WTC11 (cell line): ENCODE measurements around the gene GFOD1. TPM values are rescaled to one million over a fixed set of nuclear protein-coding genes. Genes with fewer than 3 reads are reported as not detected.

Source experiments
- ATAC-seq: fragments of 200-7000 bp; cut with Tn5 transposase; 2 replicates; pipeline ENCODE4 v1.10.0; 2021; ENCODE audit warnings: mild to moderate bottlenecking, moderate library complexity
- CTCF ChIA-PET: fragments of 300-600 bp; sonication (Branson Sonifier 250); formaldehyde crosslinking; loops from one replicate; lab custom pipeline; 2021; ENCODE audit warnings: antibody characterized with exemption; lab: Charles Lee
- POLR2A ChIA-PET: fragments of 350-600 bp; sonication (Branson Sonifier 250); formaldehyde crosslinking; loops from one replicate; lab custom pipeline; 2021; ENCODE audit warnings: antibody characterized with exemption; lab: Charles Lee
- DNase-seq: peaks from one replicate; pipeline ENCODE4 v3.0.0; 2021; ENCODE audit warnings: low spot score
- H3K27ac Mint-ChIP-seq: 2 replicates; pipeline ENCODE4 v1.8.0; 2021; ENCODE audit warnings: mixed read lengths
- H3K27me3 Mint-ChIP-seq: 2 replicates; pipeline ENCODE4 v1.8.0; 2021; ENCODE audit warnings: low read depth, mild to moderate bottlenecking, moderate library complexity, mixed read lengths
- H3K36me3 Mint-ChIP-seq: 2 replicates; pipeline ENCODE4 v1.8.0; 2021; ENCODE audit warnings: mixed read lengths
- H3K4me1 Mint-ChIP-seq: 2 replicates; pipeline ENCODE4 v1.8.0; 2022; ENCODE audit warnings: mixed read lengths
- H3K4me3 Mint-ChIP-seq: 2 replicates; pipeline ENCODE4 v1.8.0; 2021; ENCODE audit warnings: mild to moderate bottlenecking, moderate library complexity, mixed read lengths
- H3K9me3 Mint-ChIP-seq: 2 replicates; pipeline ENCODE4 v1.8.0; 2021; ENCODE audit warnings: mixed read lengths
- ATF1 ChIP-seq: sonication (generic); formaldehyde crosslinking; IDR thresholded peaks from 2 replicates; pipeline ENCODE4 v1.8.1; 2023; ENCODE audit warnings: mild to moderate bottlenecking, moderate library complexity, missing genetic modification reagents
- FOXP1 ChIP-seq: sonication (generic); formaldehyde crosslinking; IDR thresholded peaks from 2 replicates; pipeline ENCODE4 v1.8.0; 2022; ENCODE audit warnings: missing genetic modification reagents, mild to moderate bottlenecking, moderate library complexity, borderline replicate concordance
- JAZF1 ChIP-seq: fragments of 250-450 bp; sonication (Bioruptor Pico); IDR thresholded peaks from 2 replicates; pipeline ENCODE4 v1.9.0; 2021; ENCODE audit warnings: moderate library complexity, mild to moderate bottlenecking, inconsistent platforms
- MYBL2 ChIP-seq: sonication (generic); formaldehyde crosslinking; IDR thresholded peaks from 2 replicates; pipeline ENCODE4 v1.8.1; 2023; ENCODE audit warnings: mild to moderate bottlenecking, moderate library complexity, missing genetic modification reagents
- NFATC4 ChIP-seq: fragments of 250-450 bp; sonication (Bioruptor Pico); IDR thresholded peaks from 2 replicates; pipeline ENCODE4 v1.9.0; 2021; ENCODE audit warnings: mild to moderate bottlenecking
- PRRX2 ChIP-seq: fragments of 250-450 bp; sonication (Bioruptor Pico); IDR thresholded peaks from 2 replicates; pipeline ENCODE4 v1.8.0; 2021; ENCODE audit warnings: mild to moderate bottlenecking
- SOX15 ChIP-seq: fragments of 250-450 bp; sonication (Bioruptor Pico); IDR thresholded peaks from 2 replicates; pipeline ENCODE4 v1.9.0; 2021; ENCODE audit warnings: mild to moderate bottlenecking
- TP53 ChIP-seq: sonication (generic); formaldehyde crosslinking; IDR thresholded peaks from 2 replicates; pipeline ENCODE4 v1.8.1; 2023; ENCODE audit warnings: mild to moderate bottlenecking, missing genetic modification reagents
- ZNF121 ChIP-seq: sonication (generic); formaldehyde crosslinking; IDR thresholded peaks from 2 replicates; pipeline ENCODE4 v1.8.0; 2023; ENCODE audit warnings: missing genetic modification reagents
- ZNF317 ChIP-seq: sonication (generic); formaldehyde crosslinking; IDR thresholded peaks from 2 replicates; pipeline ENCODE4 v1.8.1; 2023; ENCODE audit warnings: low read depth, mild to moderate bottlenecking, moderate library complexity, missing genetic modification reagents, borderline replicate concordance
- ZNF423 ChIP-seq: fragments of 250-450 bp; sonication (Bioruptor Pico); IDR thresholded peaks from 2 replicates; pipeline ENCODE4 v2.1.2; 2022; ENCODE audit warnings: mild to moderate bottlenecking, moderate library complexity
- ZNF671 ChIP-seq: fragments of 250-450 bp; sonication (Bioruptor Pico); IDR thresholded peaks from 2 replicates; pipeline ENCODE4 v1.8.0; 2021; ENCODE audit warnings: mild to moderate bottlenecking
- total RNA-seq: library from RNA; stranded (reverse); gene quantifications from 3 replicates; pipeline ENCODE4 v1.2.3, GENCODE V29; 2021
- TF ChIP-seq, protein P1 (sequence below): sonication (generic); formaldehyde crosslinking; IDR thresholded peaks from 2 replicates; pipeline ENCODE4 v1.8.0; 2022; ENCODE audit warnings: mild to moderate bottlenecking, missing genetic modification reagents
- TF ChIP-seq, protein P2 (sequence below): fragments of 200-600 bp; IDR thresholded peaks from 2 replicates; pipeline ENCODE4 v1.8.0; 2022; ENCODE audit warnings: antibody characterized with exemption
- TF ChIP-seq, protein P3 (sequence below): sonication (generic); formaldehyde crosslinking; IDR thresholded peaks from 2 replicates; pipeline ENCODE4 v1.8.1; 2023; ENCODE audit warnings: mild to moderate bottlenecking, missing genetic modification reagents, borderline replicate concordance
- TF ChIP-seq, protein P4 (sequence below): fragments of 250-450 bp; sonication (Bioruptor Pico); IDR thresholded peaks from 2 replicates; pipeline ENCODE4 v1.9.0; 2021; ENCODE audit warnings: mild to moderate bottlenecking, borderline replicate concordance
- TF ChIP-seq, protein P5 (sequence below): sonication (generic); formaldehyde crosslinking; IDR thresholded peaks from 2 replicates; pipeline ENCODE4 v1.8.1; 2023; ENCODE audit warnings: mild to moderate bottlenecking, missing genetic modification reagents

GFOD1 gene
- total RNA-seq, 1 experiment from 2014 or later = 8.5 TPM

DNA sequence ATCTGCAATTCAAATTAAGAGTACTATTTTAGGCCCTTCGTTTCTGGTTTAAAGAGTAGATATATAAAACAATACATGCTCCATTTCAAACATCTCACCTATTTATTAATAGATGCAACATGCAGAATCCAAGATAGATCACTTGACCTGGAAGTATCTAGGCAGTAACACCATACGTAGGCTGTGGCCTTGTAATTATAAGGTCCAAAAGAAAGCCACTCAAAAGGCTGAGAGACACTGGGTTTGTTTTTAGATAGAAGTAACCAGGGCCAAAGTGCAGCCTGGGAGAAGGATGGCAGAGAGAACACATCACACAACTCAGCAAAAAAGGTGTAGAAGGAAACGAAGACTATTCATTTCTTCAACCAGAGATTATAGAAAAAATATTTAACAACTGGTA is 8.4 kb upstream of the GFOD1 start:
- peaks cover 32% of the 10 kb centered on the region for H3K4me1 Mint-ChIP-seq
- ChIA-PET CTCF (interaction anchor here (1.0 to 1.7 kb wide), 2 partner anchors 67 to 79 kb away, joined by 3 to 6 read pairs; partner anchors contain the start of gene SIRT5), POLR2A (interaction anchor here (0.5 kb wide), 1 partner anchor 64 kb away, joined by 3 read pairs; no protein-coding TSS in a partner anchor)
- no peak for ATAC-seq
- H3K9me3 Mint-ChIP-seq = no peaks in the 10 kb centered on the region
- H3K27me3 Mint-ChIP-seq = peaks cover 6% of the 10 kb centered on the region; the same call in 1 of the 2 replicates
- H3K36me3 Mint-ChIP-seq = no peaks in the 10 kb centered on the region
- peak overlapping the region; percentile 21; the same call in 1 of the 2 replicates for H3K27ac Mint-ChIP-seq
- TF ChIP-seq, protein P1, sequence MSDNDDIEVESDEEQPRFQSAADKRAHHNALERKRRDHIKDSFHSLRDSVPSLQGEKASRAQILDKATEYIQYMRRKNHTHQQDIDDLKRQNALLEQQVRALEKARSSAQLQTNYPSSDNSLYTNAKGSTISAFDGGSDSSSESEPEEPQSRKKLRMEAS = no peak
- TF ChIP-seq, protein P2, sequence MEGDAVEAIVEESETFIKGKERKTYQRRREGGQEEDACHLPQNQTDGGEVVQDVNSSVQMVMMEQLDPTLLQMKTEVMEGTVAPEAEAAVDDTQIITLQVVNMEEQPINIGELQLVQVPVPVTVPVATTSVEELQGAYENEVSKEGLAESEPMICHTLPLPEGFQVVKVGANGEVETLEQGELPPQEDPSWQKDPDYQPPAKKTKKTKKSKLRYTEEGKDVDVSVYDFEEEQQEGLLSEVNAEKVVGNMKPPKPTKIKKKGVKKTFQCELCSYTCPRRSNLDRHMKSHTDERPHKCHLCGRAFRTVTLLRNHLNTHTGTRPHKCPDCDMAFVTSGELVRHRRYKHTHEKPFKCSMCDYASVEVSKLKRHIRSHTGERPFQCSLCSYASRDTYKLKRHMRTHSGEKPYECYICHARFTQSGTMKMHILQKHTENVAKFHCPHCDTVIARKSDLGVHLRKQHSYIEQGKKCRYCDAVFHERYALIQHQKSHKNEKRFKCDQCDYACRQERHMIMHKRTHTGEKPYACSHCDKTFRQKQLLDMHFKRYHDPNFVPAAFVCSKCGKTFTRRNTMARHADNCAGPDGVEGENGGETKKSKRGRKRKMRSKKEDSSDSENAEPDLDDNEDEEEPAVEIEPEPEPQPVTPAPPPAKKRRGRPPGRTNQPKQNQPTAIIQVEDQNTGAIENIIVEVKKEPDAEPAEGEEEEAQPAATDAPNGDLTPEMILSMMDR = no peak
- TF ChIP-seq TP53 (CRISPR knock-in tag) (no peak), PRRX2 (CRISPR knock-in tag) (no peak), SOX15 (CRISPR knock-in tag) (no peak), ZNF423 (no peak), JAZF1 (CRISPR knock-in tag) (no peak), ATF1 (no peak), NFATC4 (CRISPR knock-in tag) (no peak), ZNF121 (CRISPR knock-in tag) (no peak), ZNF671 (CRISPR knock-in tag) (no peak), MYBL2 (no peak)
- TF ChIP-seq, protein P3, sequence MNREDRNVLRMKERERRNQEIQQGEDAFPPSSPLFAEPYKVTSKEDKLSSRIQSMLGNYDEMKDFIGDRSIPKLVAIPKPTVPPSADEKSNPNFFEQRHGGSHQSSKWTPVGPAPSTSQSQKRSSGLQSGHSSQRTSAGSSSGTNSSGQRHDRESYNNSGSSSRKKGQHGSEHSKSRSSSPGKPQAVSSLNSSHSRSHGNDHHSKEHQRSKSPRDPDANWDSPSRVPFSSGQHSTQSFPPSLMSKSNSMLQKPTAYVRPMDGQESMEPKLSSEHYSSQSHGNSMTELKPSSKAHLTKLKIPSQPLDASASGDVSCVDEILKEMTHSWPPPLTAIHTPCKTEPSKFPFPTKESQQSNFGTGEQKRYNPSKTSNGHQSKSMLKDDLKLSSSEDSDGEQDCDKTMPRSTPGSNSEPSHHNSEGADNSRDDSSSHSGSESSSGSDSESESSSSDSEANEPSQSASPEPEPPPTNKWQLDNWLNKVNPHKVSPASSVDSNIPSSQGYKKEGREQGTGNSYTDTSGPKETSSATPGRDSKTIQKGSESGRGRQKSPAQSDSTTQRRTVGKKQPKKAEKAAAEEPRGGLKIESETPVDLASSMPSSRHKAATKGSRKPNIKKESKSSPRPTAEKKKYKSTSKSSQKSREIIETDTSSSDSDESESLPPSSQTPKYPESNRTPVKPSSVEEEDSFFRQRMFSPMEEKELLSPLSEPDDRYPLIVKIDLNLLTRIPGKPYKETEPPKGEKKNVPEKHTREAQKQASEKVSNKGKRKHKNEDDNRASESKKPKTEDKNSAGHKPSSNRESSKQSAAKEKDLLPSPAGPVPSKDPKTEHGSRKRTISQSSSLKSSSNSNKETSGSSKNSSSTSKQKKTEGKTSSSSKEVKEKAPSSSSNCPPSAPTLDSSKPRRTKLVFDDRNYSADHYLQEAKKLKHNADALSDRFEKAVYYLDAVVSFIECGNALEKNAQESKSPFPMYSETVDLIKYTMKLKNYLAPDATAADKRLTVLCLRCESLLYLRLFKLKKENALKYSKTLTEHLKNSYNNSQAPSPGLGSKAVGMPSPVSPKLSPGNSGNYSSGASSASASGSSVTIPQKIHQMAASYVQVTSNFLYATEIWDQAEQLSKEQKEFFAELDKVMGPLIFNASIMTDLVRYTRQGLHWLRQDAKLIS = no peak
- TF ChIP-seq, protein P4, sequence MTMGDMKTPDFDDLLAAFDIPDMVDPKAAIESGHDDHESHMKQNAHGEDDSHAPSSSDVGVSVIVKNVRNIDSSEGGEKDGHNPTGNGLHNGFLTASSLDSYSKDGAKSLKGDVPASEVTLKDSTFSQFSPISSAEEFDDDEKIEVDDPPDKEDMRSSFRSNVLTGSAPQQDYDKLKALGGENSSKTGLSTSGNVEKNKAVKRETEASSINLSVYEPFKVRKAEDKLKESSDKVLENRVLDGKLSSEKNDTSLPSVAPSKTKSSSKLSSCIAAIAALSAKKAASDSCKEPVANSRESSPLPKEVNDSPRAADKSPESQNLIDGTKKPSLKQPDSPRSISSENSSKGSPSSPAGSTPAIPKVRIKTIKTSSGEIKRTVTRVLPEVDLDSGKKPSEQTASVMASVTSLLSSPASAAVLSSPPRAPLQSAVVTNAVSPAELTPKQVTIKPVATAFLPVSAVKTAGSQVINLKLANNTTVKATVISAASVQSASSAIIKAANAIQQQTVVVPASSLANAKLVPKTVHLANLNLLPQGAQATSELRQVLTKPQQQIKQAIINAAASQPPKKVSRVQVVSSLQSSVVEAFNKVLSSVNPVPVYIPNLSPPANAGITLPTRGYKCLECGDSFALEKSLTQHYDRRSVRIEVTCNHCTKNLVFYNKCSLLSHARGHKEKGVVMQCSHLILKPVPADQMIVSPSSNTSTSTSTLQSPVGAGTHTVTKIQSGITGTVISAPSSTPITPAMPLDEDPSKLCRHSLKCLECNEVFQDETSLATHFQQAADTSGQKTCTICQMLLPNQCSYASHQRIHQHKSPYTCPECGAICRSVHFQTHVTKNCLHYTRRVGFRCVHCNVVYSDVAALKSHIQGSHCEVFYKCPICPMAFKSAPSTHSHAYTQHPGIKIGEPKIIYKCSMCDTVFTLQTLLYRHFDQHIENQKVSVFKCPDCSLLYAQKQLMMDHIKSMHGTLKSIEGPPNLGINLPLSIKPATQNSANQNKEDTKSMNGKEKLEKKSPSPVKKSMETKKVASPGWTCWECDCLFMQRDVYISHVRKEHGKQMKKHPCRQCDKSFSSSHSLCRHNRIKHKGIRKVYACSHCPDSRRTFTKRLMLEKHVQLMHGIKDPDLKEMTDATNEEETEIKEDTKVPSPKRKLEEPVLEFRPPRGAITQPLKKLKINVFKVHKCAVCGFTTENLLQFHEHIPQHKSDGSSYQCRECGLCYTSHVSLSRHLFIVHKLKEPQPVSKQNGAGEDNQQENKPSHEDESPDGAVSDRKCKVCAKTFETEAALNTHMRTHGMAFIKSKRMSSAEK (CRISPR knock-in tag) = no peak
- H3K4me3 Mint-ChIP-seq = no peak overlapping the region
- no peak for DNase-seq

DNA sequence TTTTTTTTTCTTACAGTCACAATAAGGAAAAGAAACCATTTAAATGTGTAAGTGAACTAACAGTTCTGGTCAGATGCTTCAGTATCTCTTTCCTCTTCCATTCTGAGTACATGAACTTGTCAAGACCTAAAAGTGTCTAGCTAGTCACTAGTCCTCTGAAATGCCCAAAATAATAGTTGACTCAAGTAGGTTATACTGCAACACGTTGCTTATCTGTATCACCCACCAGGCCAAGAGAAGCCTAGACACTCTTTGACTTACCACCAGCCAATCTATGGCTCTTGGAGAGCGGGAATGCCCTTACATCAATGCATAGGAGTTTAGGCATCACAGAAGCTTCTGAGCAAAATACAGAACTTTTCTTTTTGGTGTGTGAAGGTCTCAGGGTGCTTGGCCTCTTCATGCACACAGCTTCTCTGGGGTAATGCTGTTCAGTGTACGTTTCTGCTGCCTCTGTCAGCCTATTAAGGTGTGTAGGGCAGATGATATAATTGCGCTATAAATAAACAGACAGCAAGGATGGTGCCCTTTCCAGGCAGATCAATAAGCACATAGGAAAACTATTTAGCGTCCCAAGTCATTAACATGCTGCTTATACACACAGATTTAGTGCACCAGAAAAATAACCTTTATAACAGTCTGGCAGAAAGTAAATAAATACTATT is 7.8 kb upstream of the GFOD1 start:
- H3K9me3 Mint-ChIP-seq = no peaks in the 10 kb centered on the region
- CTCF ChIA-PET = interaction anchor here (1.7 kb wide), 1 partner anchor 80 kb away, joined by 6 read pairs; the partner anchor contains the start of gene SIRT5
- H3K4me1 Mint-ChIP-seq = peaks cover 32% of the 10 kb centered on the region
- no peak overlapping the region for H3K4me3 Mint-ChIP-seq
- ATAC-seq (no peak), DNase-seq (no peak)
- H3K27me3 Mint-ChIP-seq = peaks cover 12% of the 10 kb centered on the region
- TF ChIP-seq ATF1 (no peak), ZNF317 (CRISPR knock-in tag) (no peak), FOXP1 (no peak)
- TF ChIP-seq, protein P5, sequence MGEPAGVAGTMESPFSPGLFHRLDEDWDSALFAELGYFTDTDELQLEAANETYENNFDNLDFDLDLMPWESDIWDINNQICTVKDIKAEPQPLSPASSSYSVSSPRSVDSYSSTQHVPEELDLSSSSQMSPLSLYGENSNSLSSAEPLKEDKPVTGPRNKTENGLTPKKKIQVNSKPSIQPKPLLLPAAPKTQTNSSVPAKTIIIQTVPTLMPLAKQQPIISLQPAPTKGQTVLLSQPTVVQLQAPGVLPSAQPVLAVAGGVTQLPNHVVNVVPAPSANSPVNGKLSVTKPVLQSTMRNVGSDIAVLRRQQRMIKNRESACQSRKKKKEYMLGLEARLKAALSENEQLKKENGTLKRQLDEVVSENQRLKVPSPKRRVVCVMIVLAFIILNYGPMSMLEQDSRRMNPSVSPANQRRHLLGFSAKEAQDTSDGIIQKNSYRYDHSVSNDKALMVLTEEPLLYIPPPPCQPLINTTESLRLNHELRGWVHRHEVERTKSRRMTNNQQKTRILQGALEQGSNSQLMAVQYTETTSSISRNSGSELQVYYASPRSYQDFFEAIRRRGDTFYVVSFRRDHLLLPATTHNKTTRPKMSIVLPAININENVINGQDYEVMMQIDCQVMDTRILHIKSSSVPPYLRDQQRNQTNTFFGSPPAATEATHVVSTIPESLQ (CRISPR knock-in tag) = no peak
- H3K36me3 Mint-ChIP-seq = no peaks in the 10 kb centered on the region
- POLR2A ChIA-PET = no interaction called here
- no peak overlapping the region for H3K27ac Mint-ChIP-seq
